ENCODE measurements around the gene KMT2D.

GRCh38 chr12:49054524-49054923 is 6.1 kb downstream of the KMT2D start:
- TF ChIP-seq POLR2A (IDR thresholded peaks at IDR 0.05): no peak
- TF ChIP-seq CTCF (IDR thresholded peaks at IDR 0.05): no peak
- no peak for TF ChIP-seq POLR2AphosphoS5 (IDR thresholded peaks at IDR 0.05; ENCODE audit: insufficient read depth in 1 of 2, low read depth in 1 of 2)
